MM.1S (cell line): Measurements from ENCODE around the gene ARID5A.

ENCODE experiments used
- CTCF ChIP-seq: fragments of 300-600 bp; sonication (generic); IDR thresholded peaks from 2 replicates; pipeline ENCODE4 v1.5.1; 2016; ENCODE audit warnings: antibody characterized with exemption, low read length, mixed read lengths
- EZH2 ChIP-seq: fragments of 300-600 bp; sonication (generic); optimal IDR thresholded peaks from 2 replicates; pipeline ENCODE3; 2017; ENCODE audit warnings: low read depth, mild to moderate bottlenecking, antibody characterized with exemption, low read length, mixed read lengths

DNA sequence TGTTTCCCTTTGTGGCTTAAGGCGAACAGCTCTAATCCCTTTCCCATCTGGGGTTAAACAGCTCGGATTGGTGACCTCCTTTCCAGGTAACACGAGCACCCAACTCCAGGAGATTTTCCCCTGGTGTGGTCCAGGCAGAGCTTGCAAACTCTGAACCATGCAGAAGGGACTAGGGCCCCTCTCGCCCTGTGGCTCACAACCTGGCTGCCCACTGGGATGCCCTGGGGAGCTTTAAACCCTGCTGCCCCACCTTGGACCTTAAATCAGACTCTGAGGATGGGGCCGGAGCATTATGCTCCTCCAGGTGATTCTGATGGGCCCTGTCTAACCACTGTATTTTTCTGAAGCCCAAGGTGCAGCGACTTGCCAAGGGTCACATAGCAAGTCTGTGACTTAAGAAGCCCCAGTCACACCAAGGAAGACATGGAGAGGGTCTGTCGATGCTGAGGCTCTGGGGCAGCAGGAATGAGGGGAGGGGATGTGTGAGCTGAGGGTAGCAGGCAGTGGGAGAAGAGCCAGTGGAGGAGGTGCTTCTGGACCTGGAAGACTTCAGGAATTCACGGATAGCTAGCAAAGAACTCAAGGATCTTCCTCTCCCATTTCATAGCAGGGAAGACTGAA is 5.9 kb downstream of the ARID5A start:
- TF ChIP-seq CTCF (no peak), EZH2 (no peak)
